HepG2 (cell line): ENCODE measurements around the gene GNG7. TPM values are rescaled to one million over a fixed set of nuclear protein-coding genes. Genes with fewer than 3 reads are reported as not detected.

ENCODE experiments used
- MYC ChIP-seq: sonication (generic); formaldehyde crosslinking; IDR thresholded peaks from 2 replicates; pipeline ENCODE4 v1.9.0; 2021; ENCODE audit warnings: missing genetic modification reagents, borderline replicate concordance
- NR2C2 ChIP-seq: sonication (generic); formaldehyde crosslinking; IDR thresholded peaks from 2 replicates; pipeline ENCODE4 v1.4.0; 2020; ENCODE audit warnings: missing genetic modification reagents, mild to moderate bottlenecking, moderate library complexity, borderline replicate concordance
- RORA ChIP-seq: sonication (generic); formaldehyde crosslinking; IDR thresholded peaks from 2 replicates; pipeline ENCODE4 v1.5.0; 2020; ENCODE audit warnings: mild to moderate bottlenecking, missing genetic modification reagents, moderate library complexity
- SRY ChIP-seq: sonication (generic); formaldehyde crosslinking; IDR thresholded peaks from 2 replicates; pipeline ENCODE4 v1.8.0; 2022; ENCODE audit warnings: mild to moderate bottlenecking, missing genetic modification reagents
- TBL1XR1 ChIP-seq: fragments of 150-350 bp; IDR thresholded peaks from 2 replicates; pipeline ENCODE4 v1.6.1; 2014; ENCODE audit warnings: borderline replicate concordance, low read length; ENCODE audit not compliant: partially characterized antibody
- TBP ChIP-seq: sonication (generic); formaldehyde crosslinking; IDR thresholded peaks from 2 replicates; pipeline ENCODE4 v1.5.0; 2020; ENCODE audit warnings: missing genetic modification reagents
- TRIM24 ChIP-seq: sonication (generic); formaldehyde crosslinking; IDR thresholded peaks from 2 replicates; pipeline ENCODE4 v1.8.0; 2022; ENCODE audit warnings: mild to moderate bottlenecking, missing genetic modification reagents
- U2AF1 ChIP-seq: fragments of 200-400 bp; formaldehyde crosslinking; optimal IDR thresholded peaks from 2 replicates; pipeline ENCODE3; 2017; ENCODE audit warnings: mild to moderate bottlenecking, low read depth, low read length
- ZNF3 ChIP-seq: IDR thresholded peaks from 2 replicates; pipeline ENCODE4 v1.7.0; 2017; ENCODE audit warnings: inconsistent platforms
- ZNF614 ChIP-seq: IDR thresholded peaks from 2 replicates; pipeline ENCODE4 v1.6.1; 2018; ENCODE audit warnings: missing biosample characterization, missing genetic modification reagents, inconsistent platforms, borderline replicate concordance
- ZNF619 ChIP-seq: sonication (generic); formaldehyde crosslinking; IDR thresholded peaks from 2 replicates; pipeline ENCODE4 v1.4.0; 2020; ENCODE audit warnings: mild to moderate bottlenecking, missing genetic modification reagents
- ZNF7 ChIP-seq: IDR thresholded peaks from 2 replicates; pipeline ENCODE4 v1.6.1; 2016; ENCODE audit warnings: missing biosample characterization, missing genetic modification reagents
- ZNF720 ChIP-seq: sonication (generic); formaldehyde crosslinking; IDR thresholded peaks from 2 replicates; pipeline ENCODE4 v1.4.0; 2020; ENCODE audit warnings: missing genetic modification reagents
- ZNF761 ChIP-seq: sonication (generic); formaldehyde crosslinking; conservative IDR thresholded peaks from 2 replicates; pipeline ENCODE4 v1.4.0; 2020; ENCODE audit warnings: mild to moderate bottlenecking, missing genetic modification reagents
- ZNF773 ChIP-seq: sonication (generic); formaldehyde crosslinking; IDR thresholded peaks from 2 replicates; pipeline ENCODE4 v1.4.0; 2020; ENCODE audit warnings: missing genetic modification reagents, borderline replicate concordance
- polyA plus RNA-seq, 8 experiments: library from polyadenylated mRNA; depleted of rRNA in 3 of 8; stranded (reverse) in 7 of 8; unstranded in 1 of 8; fragments of >200 nt; fragmentation: Illumina TruSeq in 4 of 8; extraction: Trizol in 4 of 8; gene quantifications; 2 replicates each; pipeline versions ENCODE4 v1.2.1 to v1.2.3, GENCODE V29; 2011 to 2016; ENCODE audit warnings: low read depth in 4 of 8, missing spikeins in 1 of 8, mixed read lengths in 1 of 8; ENCODE audit not compliant: insufficient read depth in 1 of 8
- total RNA-seq, 5 experiments: library from RNA; depleted of rRNA; stranded (reverse); fragments of >200 nt; fragmentation: Illumina TruSeq; extraction: Trizol; gene quantifications; 2 replicates each; pipeline ENCODE4 v1.2.3, GENCODE V29; 2016; ENCODE audit warnings: low read depth in 1 of 5
- TF ChIP-seq, protein P1 (sequence below): sonication (generic); formaldehyde crosslinking; IDR thresholded peaks from 2 replicates; pipeline ENCODE4 v1.5.0; 2020; ENCODE audit warnings: mild to moderate bottlenecking, missing genetic modification reagents
- TF ChIP-seq, protein P2 (sequence below), 2 experiments: sonication (generic) in 1 of 2; formaldehyde crosslinking in 1 of 2; IDR thresholded peaks; 2 replicates each; pipeline versions ENCODE4 v1.4.0 to v1.6.1; 2018 to 2020; ENCODE audit warnings: missing genetic modification reagents in 2 of 2, borderline replicate concordance in 1 of 2, low read depth in 1 of 2, mild to moderate bottlenecking in 1 of 2, missing biosample characterization in 1 of 2
- TF ChIP-seq, protein P3 (sequence below): sonication (generic); formaldehyde crosslinking; IDR thresholded peaks from 2 replicates; pipeline ENCODE4 v1.8.1; 2023; ENCODE audit warnings: mild to moderate bottlenecking, moderate library complexity, missing genetic modification reagents
- TF ChIP-seq, protein P4 (sequence below): sonication (generic); formaldehyde crosslinking; IDR thresholded peaks from 2 replicates; pipeline ENCODE4 v1.4.0; 2020; ENCODE audit warnings: missing genetic modification reagents, borderline replicate concordance

Gene GNG7
- total and polyA plus RNA-seq, 2 of the 13 experiments (the other 11 are each of a cell fraction or from before 2014, with no cell fraction given) = 1.4 to 3.3 TPM

DNA sequence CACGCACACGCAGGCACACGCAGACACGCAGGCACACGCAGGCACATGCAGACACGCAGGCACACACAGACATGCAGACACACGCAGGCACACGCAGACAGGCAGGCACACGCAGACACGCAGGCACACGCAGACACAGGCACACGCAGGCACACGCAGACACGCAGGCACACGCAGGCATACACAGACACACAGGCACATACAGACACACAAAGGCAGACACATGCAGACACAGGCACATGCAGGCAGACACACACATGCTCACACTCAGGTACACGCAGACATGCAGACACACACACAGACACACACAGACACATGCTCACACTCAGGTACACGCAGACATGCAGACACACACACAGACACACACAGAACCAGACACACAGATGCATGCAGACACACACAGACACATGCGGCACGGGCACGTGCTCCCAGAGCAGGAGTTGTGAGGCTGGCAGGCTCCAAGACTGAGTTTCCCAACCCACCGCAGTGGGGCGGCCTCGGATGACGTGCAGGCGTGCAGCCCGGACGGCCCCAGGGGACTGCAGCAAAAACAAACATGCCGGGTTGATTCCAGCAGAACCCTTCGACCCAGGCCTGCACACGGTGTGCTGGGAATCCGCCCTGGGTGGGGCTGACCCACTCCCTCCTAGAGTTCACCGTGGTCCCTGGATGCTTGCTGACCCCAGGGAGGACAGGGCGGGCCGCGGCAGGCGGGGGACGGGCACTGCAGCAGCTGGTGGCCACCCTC is 126.6 kb downstream of the GNG7 start (continued):
- TF ChIP-seq, protein P1, sequence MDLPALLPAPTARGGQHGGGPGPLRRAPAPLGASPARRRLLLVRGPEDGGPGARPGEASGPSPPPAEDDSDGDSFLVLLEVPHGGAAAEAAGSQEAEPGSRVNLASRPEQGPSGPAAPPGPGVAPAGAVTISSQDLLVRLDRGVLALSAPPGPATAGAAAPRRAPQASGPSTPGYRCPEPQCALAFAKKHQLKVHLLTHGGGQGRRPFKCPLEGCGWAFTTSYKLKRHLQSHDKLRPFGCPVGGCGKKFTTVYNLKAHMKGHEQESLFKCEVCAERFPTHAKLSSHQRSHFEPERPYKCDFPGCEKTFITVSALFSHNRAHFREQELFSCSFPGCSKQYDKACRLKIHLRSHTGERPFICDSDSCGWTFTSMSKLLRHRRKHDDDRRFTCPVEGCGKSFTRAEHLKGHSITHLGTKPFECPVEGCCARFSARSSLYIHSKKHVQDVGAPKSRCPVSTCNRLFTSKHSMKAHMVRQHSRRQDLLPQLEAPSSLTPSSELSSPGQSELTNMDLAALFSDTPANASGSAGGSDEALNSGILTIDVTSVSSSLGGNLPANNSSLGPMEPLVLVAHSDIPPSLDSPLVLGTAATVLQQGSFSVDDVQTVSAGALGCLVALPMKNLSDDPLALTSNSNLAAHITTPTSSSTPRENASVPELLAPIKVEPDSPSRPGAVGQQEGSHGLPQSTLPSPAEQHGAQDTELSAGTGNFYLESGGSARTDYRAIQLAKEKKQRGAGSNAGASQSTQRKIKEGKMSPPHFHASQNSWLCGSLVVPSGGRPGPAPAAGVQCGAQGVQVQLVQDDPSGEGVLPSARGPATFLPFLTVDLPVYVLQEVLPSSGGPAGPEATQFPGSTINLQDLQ (CRISPR knock-in tag) = no peak
- TF ChIP-seq NR2C2 (CRISPR knock-in tag) = peak; percentile 59; the same call in 1 of the 2 replicates
- no peak for TF ChIP-seq ZNF3
- TF ChIP-seq RORA (CRISPR knock-in tag) = no peak
- peak; percentile 81; the same call in 1 of the 2 replicates for TF ChIP-seq ZNF761 (CRISPR knock-in tag)
- TF ChIP-seq ZNF720 (CRISPR knock-in tag) = no peak
- peak; percentile 54; the same call in 1 of the 2 replicates for TF ChIP-seq TRIM24 (CRISPR knock-in tag)
- TF ChIP-seq, protein P2, sequence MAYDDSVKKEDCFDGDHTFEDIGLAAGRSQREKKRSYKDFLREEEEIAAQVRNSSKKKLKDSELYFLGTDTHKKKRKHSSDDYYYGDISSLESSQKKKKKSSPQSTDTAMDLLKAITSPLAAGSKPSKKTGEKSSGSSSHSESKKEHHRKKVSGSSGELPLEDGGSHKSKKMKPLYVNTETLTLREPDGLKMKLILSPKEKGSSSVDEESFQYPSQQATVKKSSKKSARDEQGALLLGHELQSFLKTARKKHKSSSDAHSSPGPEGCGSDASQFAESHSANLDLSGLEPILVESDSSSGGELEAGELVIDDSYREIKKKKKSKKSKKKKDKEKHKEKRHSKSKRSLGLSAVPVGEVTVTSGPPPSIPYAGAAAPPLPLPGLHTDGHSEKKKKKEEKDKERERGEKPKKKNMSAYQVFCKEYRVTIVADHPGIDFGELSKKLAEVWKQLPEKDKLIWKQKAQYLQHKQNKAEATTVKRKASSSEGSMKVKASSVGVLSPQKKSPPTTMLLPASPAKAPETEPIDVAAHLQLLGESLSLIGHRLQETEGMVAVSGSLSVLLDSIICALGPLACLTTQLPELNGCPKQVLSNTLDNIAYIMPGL (CRISPR knock-in tag; IDR thresholded peaks at IDR 0.05; ENCODE audit: borderline replicate concordance in 1 of 2, low read depth in 1 of 2) = peak; percentile 34 to 51; a peak in 1 of 4 replicates
- TF ChIP-seq, protein P3, sequence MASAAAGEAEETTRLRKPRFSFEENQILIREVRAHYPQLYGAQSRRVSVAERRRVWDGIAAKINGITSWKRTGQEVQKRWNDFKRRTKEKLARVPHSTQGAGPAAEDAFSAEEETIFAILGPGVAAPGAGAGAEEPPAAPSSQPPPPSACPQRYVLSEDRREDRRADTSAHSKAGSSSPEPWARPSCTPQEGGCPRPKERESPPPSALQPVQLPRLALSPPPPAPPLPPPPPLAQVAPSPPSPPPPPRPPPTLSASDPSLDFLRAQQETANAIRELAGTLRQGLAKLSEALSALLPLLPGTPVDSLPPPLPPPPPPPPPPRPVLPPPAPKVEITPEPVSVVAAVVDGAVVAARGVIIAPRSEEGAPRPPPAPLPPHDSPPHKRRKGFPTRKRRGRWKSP (CRISPR knock-in tag) = no peak; the same call in 1 of the 2 replicates
- peak; percentile 55 for TF ChIP-seq TBL1XR1
- TF ChIP-seq, protein P4, sequence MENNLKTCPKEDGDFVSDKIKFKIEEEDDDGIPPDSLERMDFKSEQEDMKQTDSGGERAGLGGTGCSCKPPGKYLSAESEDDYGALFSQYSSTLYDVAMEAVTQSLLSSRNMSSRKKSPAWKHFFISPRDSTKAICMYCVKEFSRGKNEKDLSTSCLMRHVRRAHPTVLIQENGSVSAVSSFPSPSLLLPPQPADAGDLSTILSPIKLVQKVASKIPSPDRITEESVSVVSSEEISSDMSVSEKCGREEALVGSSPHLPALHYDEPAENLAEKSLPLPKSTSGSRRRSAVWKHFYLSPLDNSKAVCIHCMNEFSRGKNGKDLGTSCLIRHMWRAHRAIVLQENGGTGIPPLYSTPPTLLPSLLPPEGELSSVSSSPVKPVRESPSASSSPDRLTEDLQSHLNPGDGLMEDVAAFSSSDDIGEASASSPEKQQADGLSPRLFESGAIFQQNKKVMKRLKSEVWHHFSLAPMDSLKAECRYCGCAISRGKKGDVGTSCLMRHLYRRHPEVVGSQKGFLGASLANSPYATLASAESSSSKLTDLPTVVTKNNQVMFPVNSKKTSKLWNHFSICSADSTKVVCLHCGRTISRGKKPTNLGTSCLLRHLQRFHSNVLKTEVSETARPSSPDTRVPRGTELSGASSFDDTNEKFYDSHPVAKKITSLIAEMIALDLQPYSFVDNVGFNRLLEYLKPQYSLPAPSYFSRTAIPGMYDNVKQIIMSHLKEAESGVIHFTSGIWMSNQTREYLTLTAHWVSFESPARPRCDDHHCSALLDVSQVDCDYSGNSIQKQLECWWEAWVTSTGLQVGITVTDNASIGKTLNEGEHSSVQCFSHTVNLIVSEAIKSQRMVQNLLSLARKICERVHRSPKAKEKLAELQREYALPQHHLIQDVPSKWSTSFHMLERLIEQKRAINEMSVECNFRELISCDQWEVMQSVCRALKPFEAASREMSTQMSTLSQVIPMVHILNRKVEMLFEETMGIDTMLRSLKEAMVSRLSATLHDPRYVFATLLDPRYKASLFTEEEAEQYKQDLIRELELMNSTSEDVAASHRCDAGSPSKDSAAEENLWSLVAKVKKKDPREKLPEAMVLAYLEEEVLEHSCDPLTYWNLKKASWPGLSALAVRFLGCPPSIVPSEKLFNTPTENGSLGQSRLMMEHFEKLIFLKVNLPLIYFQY = peak; percentile 78; the same call in 1 of the 2 replicates
- peak; percentile 86; the same call in 1 of the 2 replicates for TF ChIP-seq SRY (CRISPR knock-in tag)
- TF ChIP-seq U2AF1 = no peak
- 0 out of 2 replicates have a peak, but pooled peaks have one; percentile 46 for TF ChIP-seq ZNF614
- no peak for TF ChIP-seq ZNF7 (CRISPR knock-in tag)
- TF ChIP-seq ZNF773 = 0 out of 2 replicates have a peak, but pooled peaks have one; percentile 29
- TF ChIP-seq MYC (CRISPR knock-in tag) = peak; percentile 96
- no peak for TF ChIP-seq TBP (CRISPR knock-in tag)
- no peak for TF ChIP-seq ZNF619 (CRISPR knock-in tag)
